ENCODE data around the gene PHLDB2. TPM values are rescaled to one million over a fixed set of nuclear protein-coding genes. Genes with fewer than 3 reads are reported as not detected.

Gene PHLDB2
- total and polyA plus RNA-seq, 2 of the 4 experiments (the other 2 are of a cell fraction): 10.6 to 28.7 TPM

DNA sequence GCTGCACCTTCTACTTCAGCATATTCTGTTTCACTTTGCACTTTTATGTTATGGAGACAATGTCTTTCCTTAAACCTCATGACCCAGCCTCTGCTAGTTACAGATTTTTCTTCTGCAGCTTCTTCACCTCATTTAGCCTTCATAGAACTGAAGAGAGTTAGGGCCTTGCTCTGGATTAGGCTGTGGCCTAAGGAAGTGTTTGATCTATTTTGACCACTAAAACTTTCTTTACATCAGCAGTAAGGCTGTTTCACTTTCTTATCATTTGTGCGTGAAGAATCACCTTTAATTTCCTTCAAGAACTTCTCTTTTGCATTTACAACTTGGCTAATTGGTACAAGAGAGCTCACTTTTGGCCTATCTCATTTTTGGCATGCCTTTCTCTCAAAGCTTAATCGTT is 40.9 kb downstream of the PHLDB2 start:
- no TSS peak for BruUV-seq (replicated peaks)
- no peak overlapping the region for H3K4me3 ChIP-seq (ENCODE audit: insufficient read depth, low read depth, low read length)
- POLR2A ChIA-PET (ENCODE audit: unreplicated experiment): no interaction called here
- TF ChIP-seq SMC3 (IDR thresholded peaks at IDR 0.05; ENCODE audit: low read depth, low read length) (no peak), FOS (IDR thresholded peaks at IDR 0.05; ENCODE audit: low read depth, low read length) (no peak), MXI1 (IDR thresholded peaks at IDR 0.05; ENCODE audit: borderline replicate concordance, low read depth, low read length) (no peak), NFE2L2 (IDR thresholded peaks at IDR 0.05; ENCODE audit: low read depth, low read length) (no peak), MAFK (IDR thresholded peaks at IDR 0.05; ENCODE audit: low read depth, low read length) (no peak), RAD21 (IDR thresholded peaks at IDR 0.05; ENCODE audit: low read length) (no peak), CEBPB (IDR thresholded peaks at IDR 0.05; ENCODE audit: low read depth, low read length) (no peak), CHD1 (IDR thresholded peaks at IDR 0.05; ENCODE audit: low read depth, low read length) (no peak), MAZ (IDR thresholded peaks at IDR 0.05; ENCODE audit: borderline replicate concordance, low read depth, low read length) (no peak), RCOR1 (IDR thresholded peaks at IDR 0.05; ENCODE audit: insufficient replicate concordance, low read length) (no peak)
- TF ChIP-seq, protein P1, sequence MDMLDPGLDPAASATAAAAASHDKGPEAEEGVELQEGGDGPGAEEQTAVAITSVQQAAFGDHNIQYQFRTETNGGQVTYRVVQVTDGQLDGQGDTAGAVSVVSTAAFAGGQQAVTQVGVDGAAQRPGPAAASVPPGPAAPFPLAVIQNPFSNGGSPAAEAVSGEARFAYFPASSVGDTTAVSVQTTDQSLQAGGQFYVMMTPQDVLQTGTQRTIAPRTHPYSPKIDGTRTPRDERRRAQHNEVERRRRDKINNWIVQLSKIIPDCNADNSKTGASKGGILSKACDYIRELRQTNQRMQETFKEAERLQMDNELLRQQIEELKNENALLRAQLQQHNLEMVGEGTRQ (IDR thresholded peaks at IDR 0.05; ENCODE audit: low read depth, low read length): no peak
- TF ChIP-seq, protein P2, sequence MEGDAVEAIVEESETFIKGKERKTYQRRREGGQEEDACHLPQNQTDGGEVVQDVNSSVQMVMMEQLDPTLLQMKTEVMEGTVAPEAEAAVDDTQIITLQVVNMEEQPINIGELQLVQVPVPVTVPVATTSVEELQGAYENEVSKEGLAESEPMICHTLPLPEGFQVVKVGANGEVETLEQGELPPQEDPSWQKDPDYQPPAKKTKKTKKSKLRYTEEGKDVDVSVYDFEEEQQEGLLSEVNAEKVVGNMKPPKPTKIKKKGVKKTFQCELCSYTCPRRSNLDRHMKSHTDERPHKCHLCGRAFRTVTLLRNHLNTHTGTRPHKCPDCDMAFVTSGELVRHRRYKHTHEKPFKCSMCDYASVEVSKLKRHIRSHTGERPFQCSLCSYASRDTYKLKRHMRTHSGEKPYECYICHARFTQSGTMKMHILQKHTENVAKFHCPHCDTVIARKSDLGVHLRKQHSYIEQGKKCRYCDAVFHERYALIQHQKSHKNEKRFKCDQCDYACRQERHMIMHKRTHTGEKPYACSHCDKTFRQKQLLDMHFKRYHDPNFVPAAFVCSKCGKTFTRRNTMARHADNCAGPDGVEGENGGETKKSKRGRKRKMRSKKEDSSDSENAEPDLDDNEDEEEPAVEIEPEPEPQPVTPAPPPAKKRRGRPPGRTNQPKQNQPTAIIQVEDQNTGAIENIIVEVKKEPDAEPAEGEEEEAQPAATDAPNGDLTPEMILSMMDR (conservative IDR thresholded peaks at IDR 0.05; ENCODE audit: low read depth, low read length): no peak
- TF ChIP-seq, protein P3, sequence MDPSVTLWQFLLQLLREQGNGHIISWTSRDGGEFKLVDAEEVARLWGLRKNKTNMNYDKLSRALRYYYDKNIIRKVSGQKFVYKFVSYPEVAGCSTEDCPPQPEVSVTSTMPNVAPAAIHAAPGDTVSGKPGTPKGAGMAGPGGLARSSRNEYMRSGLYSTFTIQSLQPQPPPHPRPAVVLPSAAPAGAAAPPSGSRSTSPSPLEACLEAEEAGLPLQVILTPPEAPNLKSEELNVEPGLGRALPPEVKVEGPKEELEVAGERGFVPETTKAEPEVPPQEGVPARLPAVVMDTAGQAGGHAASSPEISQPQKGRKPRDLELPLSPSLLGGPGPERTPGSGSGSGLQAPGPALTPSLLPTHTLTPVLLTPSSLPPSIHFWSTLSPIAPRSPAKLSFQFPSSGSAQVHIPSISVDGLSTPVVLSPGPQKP (IDR thresholded peaks at IDR 0.05; ENCODE audit: borderline replicate concordance, low read depth, low read length): no peak
- no peak overlapping the region for H4K8ac ChIP-seq (ENCODE audit: low read depth in 2 of 2, low read length in 2 of 2)
- no peak overlapping the region for H2AK9ac ChIP-seq (replicated peaks; ENCODE audit: low read depth, low read length, poor library complexity)
- no peak overlapping the region for H4K5ac ChIP-seq (ENCODE audit: low read depth, low read length)
- intact Hi-C loops (cut with micrococcal nuclease): loop anchor here (5.0 kb wide), 1 partner anchor 37 kb away; no protein-coding TSS in a partner anchor
- H3K79me1 ChIP-seq (ENCODE audit: low read depth in 1 of 2, low read length in 2 of 2): peaks cover 13 to 20% of the 10 kb centered on the region in 2 experiments; a peak in 3 of 4 replicates
- no peak overlapping the region for H4K91ac ChIP-seq (ENCODE audit: insufficient read depth, low read depth, low read length)
- no peak overlapping the region for H3K4ac ChIP-seq (ENCODE audit: low read depth, low read length)
- H3K9me3 ChIP-seq (ENCODE audit: control insufficient read depth, insufficient read depth, low read length): peaks cover 2% of the 10 kb centered on the region; the same call in 1 of the 2 replicates
- in situ Hi-C loops (cut with MboI; ENCODE audit: low sequenced_read_pairs): no loop called here
- no peak overlapping the region for H3K56ac ChIP-seq (ENCODE audit: extremely low read depth, insufficient read depth, low read length)
- H2BK5ac ChIP-seq (ENCODE audit: low read depth, low read length, poor library complexity, severe bottlenecking): no peak overlapping the region
- H3K4me2 ChIP-seq (ENCODE audit: low read depth, low read length): no peak overlapping the region
- no peaks in the 10 kb centered on the region for H4K20me1 ChIP-seq (ENCODE audit: insufficient read depth, low read length)
- H3K27me3 ChIP-seq (ENCODE audit: control insufficient read depth, insufficient read depth, low read length): no peaks in the 10 kb centered on the region
- DNase-seq: no peak
- no peak overlapping the region for H3K14ac ChIP-seq (replicated peaks; ENCODE audit: low read depth, low read length)
- H3K36me3 ChIP-seq (ENCODE audit: control insufficient read depth, insufficient read depth, low read length): no peaks in the 10 kb centered on the region
- peaks cover 8% of the 10 kb centered on the region for H3K4me1 ChIP-seq (ENCODE audit: control insufficient read depth, insufficient read depth, low read length)
- ATAC-seq (ENCODE audit: low read depth): no peak
- dilution Hi-C loops (cut with HindIII; ENCODE audit: low sequenced_read_pairs, unreplicated experiment): no loop called here
- no peak overlapping the region for H3K27ac ChIP-seq (ENCODE audit: insufficient read depth, low read length)
- H3K23ac ChIP-seq (ENCODE audit: low read depth, low read length): no peak overlapping the region
- H2AK5ac ChIP-seq (ENCODE audit: low read depth, low read length): no peak overlapping the region
- H2BK20ac ChIP-seq (ENCODE audit: low read depth, low read length): no peak overlapping the region
- H3K9ac ChIP-seq (ENCODE audit: low read depth, low read length): no peak overlapping the region
- H2BK15ac ChIP-seq (ENCODE audit: low read depth, low read length): no peak overlapping the region
- no CpG with 5 or more reads among the region's 2 CpGs for WGBS, 2 experiments (ENCODE audit: extremely low coverage in 2 of 2, insufficient read length in 1 of 2)
- no peak overlapping the region for H3K18ac ChIP-seq (ENCODE audit: low read depth, low read length)
- no peak overlapping the region for H2BK120ac ChIP-seq (ENCODE audit: low read depth, low read length)
- H3K9me1 ChIP-seq (ENCODE audit: insufficient read depth, low read length): peaks cover 3% of the 10 kb centered on the region; the same call in 1 of the 2 replicates
- CTCF ChIA-PET: no interaction called here
- no peak overlapping the region for H2AFZ ChIP-seq (replicated peaks; ENCODE audit: low read length, poor library complexity)

Data from IMR-90 (cell line).